GM12891 (cell line): ENCODE data around the gene LHFPL2.

ENCODE experiments used
- POLR2A ChIP-seq: IDR thresholded peaks from 2 replicates; pipeline ENCODE4 v1.6.1; 2011; ENCODE audit warnings: low read depth, low read length, control low read depth
- POLR2AphosphoS5 ChIP-seq: IDR thresholded peaks from 2 replicates; pipeline ENCODE4 v1.6.1; 2011; ENCODE audit warnings: low read depth, low read length, control low read depth

DNA sequence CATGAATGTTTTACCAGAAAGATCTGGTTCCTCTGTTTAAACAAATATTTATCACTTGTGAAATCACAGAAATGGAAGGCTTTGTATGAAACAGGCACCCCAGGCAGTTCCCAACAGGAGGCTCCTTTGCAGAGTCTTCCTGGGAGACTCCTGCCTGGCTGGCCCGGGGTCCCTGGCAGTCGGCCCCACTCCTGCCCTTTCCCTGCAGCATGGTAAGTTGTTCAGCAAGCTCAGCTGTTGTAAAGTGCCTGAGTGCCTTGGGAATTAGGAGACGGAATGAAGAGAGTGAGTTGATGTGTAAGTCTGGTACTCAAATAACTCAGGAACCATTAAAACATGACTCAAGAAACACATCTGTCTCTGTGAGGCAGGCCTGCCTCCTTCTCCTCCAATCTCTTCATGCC, 17.5 kb upstream of the LHFPL2 start:
- no peak for TF ChIP-seq POLR2A
- no peak for TF ChIP-seq POLR2AphosphoS5
